ENCODE measurements around the gene AUTS2.

The AUTS2 gene

DNA sequence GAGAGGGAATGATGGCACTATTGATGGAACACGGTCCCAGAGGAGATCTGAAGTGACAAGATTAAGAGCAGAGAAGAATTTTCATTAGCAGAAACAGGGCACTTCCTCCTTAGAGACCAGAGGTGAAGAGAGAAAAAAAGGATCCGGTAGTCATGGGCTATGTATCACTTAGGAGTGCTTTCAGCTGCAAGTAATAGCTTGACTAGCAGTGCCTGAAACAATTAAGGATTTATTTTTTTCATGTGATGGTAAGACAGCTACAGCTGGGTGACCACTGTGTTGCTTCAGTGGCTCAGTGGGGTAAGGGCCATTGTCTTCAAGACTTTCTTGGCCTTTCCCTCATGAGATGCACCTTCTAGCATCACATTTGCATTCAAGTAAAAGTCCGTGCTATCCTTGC lies 1018.5 kb downstream of the AUTS2 start:
- Mint-ChIP-seq H3K4me1 (peaks cover 84% of the 10 kb centered on the region), H3K36me3 (ENCODE audit: low read depth) (peaks cover 13% of the 10 kb centered on the region), H3K27me3 (ENCODE audit: low read depth, poor library complexity) (peaks cover 33% of the 10 kb centered on the region), H3K27ac (no peak overlapping the region), H3K4me3 (no peak overlapping the region), H3K9me3 (peaks cover 9% of the 10 kb centered on the region)
- TF ChIP-seq, protein P1, sequence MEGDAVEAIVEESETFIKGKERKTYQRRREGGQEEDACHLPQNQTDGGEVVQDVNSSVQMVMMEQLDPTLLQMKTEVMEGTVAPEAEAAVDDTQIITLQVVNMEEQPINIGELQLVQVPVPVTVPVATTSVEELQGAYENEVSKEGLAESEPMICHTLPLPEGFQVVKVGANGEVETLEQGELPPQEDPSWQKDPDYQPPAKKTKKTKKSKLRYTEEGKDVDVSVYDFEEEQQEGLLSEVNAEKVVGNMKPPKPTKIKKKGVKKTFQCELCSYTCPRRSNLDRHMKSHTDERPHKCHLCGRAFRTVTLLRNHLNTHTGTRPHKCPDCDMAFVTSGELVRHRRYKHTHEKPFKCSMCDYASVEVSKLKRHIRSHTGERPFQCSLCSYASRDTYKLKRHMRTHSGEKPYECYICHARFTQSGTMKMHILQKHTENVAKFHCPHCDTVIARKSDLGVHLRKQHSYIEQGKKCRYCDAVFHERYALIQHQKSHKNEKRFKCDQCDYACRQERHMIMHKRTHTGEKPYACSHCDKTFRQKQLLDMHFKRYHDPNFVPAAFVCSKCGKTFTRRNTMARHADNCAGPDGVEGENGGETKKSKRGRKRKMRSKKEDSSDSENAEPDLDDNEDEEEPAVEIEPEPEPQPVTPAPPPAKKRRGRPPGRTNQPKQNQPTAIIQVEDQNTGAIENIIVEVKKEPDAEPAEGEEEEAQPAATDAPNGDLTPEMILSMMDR (IDR thresholded peaks at IDR 0.05), result no peak
- no peak for DNase-seq

DNA sequence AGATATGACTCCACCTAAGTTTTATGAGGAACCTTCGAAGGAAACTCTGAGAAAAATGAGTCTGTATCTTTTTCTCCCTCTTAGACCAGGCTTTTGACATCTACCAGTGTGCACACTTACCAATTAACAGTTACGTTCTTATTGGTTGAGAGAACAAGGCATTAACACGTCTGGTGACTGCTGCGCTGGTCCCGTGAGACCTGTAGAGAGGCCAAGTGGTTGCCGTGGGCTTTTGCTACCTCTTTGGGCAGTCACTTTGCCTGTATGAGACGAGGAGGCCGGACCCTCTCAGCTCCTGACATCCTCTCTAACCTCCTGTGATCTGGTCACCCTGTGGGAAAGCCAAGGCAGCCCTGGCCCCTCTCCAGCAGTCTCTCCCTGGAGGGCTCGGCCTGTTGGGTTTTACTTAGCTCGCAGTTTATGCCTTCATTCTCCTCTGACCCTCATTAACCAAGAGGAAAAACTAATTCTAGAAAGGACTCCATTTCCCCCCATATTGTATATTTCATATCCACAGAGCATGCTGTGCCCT lies 1019.8 kb downstream of the AUTS2 start:
- H3K9me3 Mint-ChIP-seq, result peaks cover 9% of the 10 kb centered on the region
- peaks cover 81% of the 10 kb centered on the region for H3K4me1 Mint-ChIP-seq
- peaks cover 13% of the 10 kb centered on the region for H3K36me3 Mint-ChIP-seq (ENCODE audit: low read depth)
- no peak for DNase-seq
- TF ChIP-seq, protein P1 (IDR thresholded peaks at IDR 0.05), result no peak
- H3K4me3 Mint-ChIP-seq, result peak overlapping the region; percentile 14
- H3K27ac Mint-ChIP-seq, result no peak overlapping the region
- peaks cover 43% of the 10 kb centered on the region for H3K27me3 Mint-ChIP-seq (ENCODE audit: low read depth, poor library complexity)

DNA sequence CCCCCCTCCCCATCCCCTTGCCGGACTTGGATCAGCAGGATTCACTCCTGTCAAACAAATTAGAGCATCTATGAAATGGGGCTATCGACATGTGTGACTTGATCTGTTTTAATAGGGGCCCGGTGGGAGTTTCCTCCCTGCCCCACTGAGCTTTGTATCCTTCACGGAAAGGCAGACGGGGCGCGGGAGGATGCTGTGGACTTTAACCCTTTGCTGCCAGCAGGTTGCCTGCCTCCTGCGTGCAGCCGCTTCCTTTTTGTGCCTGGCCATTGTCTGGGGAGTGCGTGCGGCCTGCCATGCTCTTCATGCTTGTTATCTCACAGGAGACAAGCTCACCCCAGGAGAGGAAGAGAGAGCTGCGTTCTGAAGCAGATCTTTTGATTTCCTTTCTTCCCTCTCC lies 1020.9 kb downstream of the AUTS2 start:
- H3K36me3 Mint-ChIP-seq (ENCODE audit: low read depth), result peaks cover 13% of the 10 kb centered on the region
- peak overlapping the region; percentile 49 for H3K4me3 Mint-ChIP-seq
- no peak for DNase-seq
- peaks cover 71% of the 10 kb centered on the region for H3K4me1 Mint-ChIP-seq
- TF ChIP-seq, protein P1 (IDR thresholded peaks at IDR 0.05), result no peak
- peaks cover 53% of the 10 kb centered on the region for H3K27me3 Mint-ChIP-seq (ENCODE audit: low read depth, poor library complexity)
- H3K27ac Mint-ChIP-seq, result no peak overlapping the region
- H3K9me3 Mint-ChIP-seq, result peaks cover 9% of the 10 kb centered on the region

DNA sequence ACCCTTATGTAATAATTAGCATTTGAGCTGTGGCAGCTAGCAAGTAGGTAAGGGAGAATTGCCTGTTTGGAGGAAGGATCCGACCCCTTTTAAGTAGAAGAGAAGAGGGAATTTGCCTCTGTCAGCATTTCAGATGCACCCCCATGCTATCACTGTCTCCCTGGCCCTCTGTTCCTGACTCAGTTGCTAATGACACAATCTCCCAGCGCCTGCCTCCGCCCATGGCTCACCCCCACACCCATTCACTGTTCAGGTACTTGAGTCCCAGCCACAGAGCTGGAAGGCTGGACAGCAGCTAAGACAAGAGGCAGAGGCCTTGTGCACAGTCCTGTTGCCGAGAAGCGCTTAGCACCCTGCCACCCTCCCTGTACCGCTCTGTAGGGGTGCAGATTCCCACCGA lies 1021.4 kb downstream of the AUTS2 start:
- peaks cover 13% of the 10 kb centered on the region for H3K36me3 Mint-ChIP-seq (ENCODE audit: low read depth)
- peaks cover 66% of the 10 kb centered on the region for H3K4me1 Mint-ChIP-seq
- H3K27me3 Mint-ChIP-seq (ENCODE audit: low read depth, poor library complexity), result peaks cover 58% of the 10 kb centered on the region
- H3K9me3 Mint-ChIP-seq, result peaks cover 9% of the 10 kb centered on the region
- TF ChIP-seq, protein P1 (IDR thresholded peaks at IDR 0.05), result no peak
- DNase-seq, result no peak
- H3K4me3 Mint-ChIP-seq, result peak overlapping the region; percentile 38
- no peak overlapping the region for H3K27ac Mint-ChIP-seq

DNA sequence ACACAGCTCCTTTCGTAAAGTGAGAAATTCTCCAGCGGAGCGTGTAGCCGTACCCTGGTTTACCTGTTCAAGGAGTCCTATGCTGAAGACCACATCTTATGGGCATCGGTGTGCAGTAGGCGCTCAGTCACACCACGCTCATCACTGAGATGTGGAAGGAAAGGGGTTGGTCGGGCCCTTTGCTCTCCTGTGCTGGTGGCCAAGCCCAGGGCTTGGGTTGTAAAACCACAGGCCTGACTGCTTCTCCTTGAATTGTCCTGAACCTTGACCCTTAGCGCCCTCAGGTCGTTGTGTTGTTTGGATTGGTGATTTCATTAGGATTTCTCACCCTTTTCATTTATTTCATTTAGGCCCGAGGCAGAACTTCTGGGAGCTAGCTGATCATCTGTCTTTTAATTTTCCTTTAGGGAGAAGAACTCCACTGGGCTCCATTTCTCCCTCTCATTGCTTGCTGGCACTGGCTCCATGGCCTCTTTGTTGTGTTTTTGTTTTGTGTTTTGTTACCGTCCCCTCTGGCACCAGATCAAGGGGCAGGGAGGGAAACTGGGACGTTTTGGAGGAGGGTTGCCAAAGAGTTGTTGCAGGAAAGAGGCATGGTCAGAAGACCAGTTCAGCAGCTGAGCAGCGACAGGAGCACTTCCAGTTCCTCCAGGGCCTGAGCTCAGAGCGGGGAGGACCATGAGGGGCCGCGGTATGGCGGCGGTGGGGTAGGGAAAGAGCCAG lies 1022.2 kb downstream of the AUTS2 start:
- Mint-ChIP-seq H3K4me1 (peaks cover 60% of the 10 kb centered on the region), H3K27me3 (ENCODE audit: low read depth, poor library complexity) (peaks cover 58% of the 10 kb centered on the region), H3K36me3 (ENCODE audit: low read depth) (peaks cover 13% of the 10 kb centered on the region), H3K4me3 (peak overlapping the region; percentile 38), H3K27ac (peak overlapping the region; percentile 43), H3K9me3 (peaks cover 9% of the 10 kb centered on the region)
- TF ChIP-seq, protein P1 (IDR thresholded peaks at IDR 0.05), result no peak
- DNase-seq, result peak; percentile 27
